Small intestine (tissue), 7 donors: ENCODE data around the gene GATA5. TPM values are rescaled to one million over a fixed set of nuclear protein-coding genes. Genes with fewer than 3 reads are reported as not detected.

Experiments used
- DNase-seq, 2 donors: peaks; one replicate each; pipeline versions ENCODE4 v3.0.0 to v3.0.0-alpha.2; 2013
- FAIRE-seq: peaks from 2 replicates; lab custom pipeline; 2012; peaks lifted over from hg19 to GRCh38; lab: Jason Lieb, UNC
- H3K27ac ChIP-seq, 3 donors: one replicate each; pipeline ENCODE4 v1.5.1; 2013; ENCODE audit warnings: low read length in 2 of 3, mild to moderate bottlenecking in 2 of 3, control low read depth in 1 of 3, inconsistent platforms in 1 of 3, low read depth in 1 of 3, moderate library complexity in 1 of 3
- H3K27me3 ChIP-seq, 3 donors: one replicate each; pipeline ENCODE4 v1.6.1; 2013; ENCODE audit warnings: low read length in 3 of 3, inconsistent platforms in 1 of 3; ENCODE audit not compliant: control insufficient read depth in 3 of 3, insufficient read depth in 3 of 3
- H3K36me3 ChIP-seq, 3 donors: one replicate each; pipeline ENCODE4 v1.6.1; 2013; ENCODE audit warnings: low read length in 3 of 3, inconsistent platforms in 1 of 3, low read depth in 1 of 3, mild to moderate bottlenecking in 1 of 3, moderate library complexity in 1 of 3; ENCODE audit not compliant: control insufficient read depth in 3 of 3, insufficient read depth in 2 of 3
- H3K4me1 ChIP-seq, 3 donors: one replicate each; pipeline ENCODE4 v1.6.1; 2013; ENCODE audit warnings: low read length in 2 of 3, inconsistent platforms in 1 of 3, low read depth in 1 of 3, mild to moderate bottlenecking in 1 of 3, moderate library complexity in 1 of 3; ENCODE audit not compliant: control insufficient read depth in 3 of 3, insufficient read depth in 2 of 3
- H3K4me3 ChIP-seq, 3 donors: one replicate each; pipeline ENCODE4 v1.5.1; 2013; ENCODE audit warnings: low read length in 3 of 3, control low read depth in 1 of 3, inconsistent platforms in 1 of 3, low read depth in 1 of 3, mild to moderate bottlenecking in 1 of 3, moderate library complexity in 1 of 3
- H3K9me3 ChIP-seq, 2 donors: one replicate each; pipeline ENCODE4 v1.6.1; 2013; ENCODE audit warnings: low read depth in 1 of 2, low read length in 1 of 2; ENCODE audit not compliant: control insufficient read depth in 2 of 2, insufficient read depth in 1 of 2
- WGBS, 3 donors: extraction: QIAGEN DNeasy Blood & Tissue Kit; methylation state at CpG; one replicate each; pipeline ENCODE4 v1.1.7; 2013; 5-methylcytosine and 5-hydroxymethylcytosine counted together
- polyA plus RNA-seq, 4 donors: library from polyadenylated mRNA; stranded (reverse) in 3 of 4; unstranded in 1 of 4; fragments of 200-250 nt in 3 of 4; fragments of 120-200 nt in 1 of 4; gene quantifications; one replicate each; pipeline versions ENCODE4 v1.2.1 to v1.2.3, GENCODE V29; 2013
- donor health status: healthy with polysubstance abuse.
- donor health status: control.
- donor health status: control.
- donor health status: Bipolar disorder and iron deficiency.
- donor health status: healthy.

GATA5 gene
- polyA plus RNA-seq, 4 donors, result 11.9 to 52.9 (median 34.7) TPM

DNA sequence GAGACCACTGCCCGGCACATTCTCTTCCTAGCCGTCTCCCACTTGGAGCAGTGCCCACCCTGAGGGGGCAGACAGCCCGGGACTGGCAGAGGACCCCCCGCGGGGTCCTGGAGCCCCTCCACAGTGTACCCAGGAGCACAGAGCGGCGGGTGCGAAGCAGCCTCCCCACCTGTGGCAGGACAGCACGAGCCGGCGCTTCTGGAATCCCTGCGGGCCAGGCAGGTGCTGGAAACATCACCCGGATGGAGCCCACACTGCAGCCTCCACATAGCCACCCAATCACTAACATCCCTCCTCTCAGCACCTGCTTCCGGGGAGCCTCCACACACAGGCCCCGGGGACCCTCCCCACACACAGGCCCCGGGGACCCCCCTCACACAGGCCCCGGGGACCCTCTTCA is 18.7 kb downstream of the GATA5 start:
- WGBS, 3 donors, result 84 to 91% (median 89%) methylated on average over 15 to 17 of the region's 17 CpGs
- H3K27ac ChIP-seq, result no peak overlapping the region
- no peaks in the 10 kb centered on the region for H3K9me3 ChIP-seq
- no peak for FAIRE-seq
- H3K4me1 ChIP-seq, result peaks cover 2 to 59% (median 2%) of the 10 kb centered on the region in 3 donors
- H3K27me3 ChIP-seq, result no peaks in the 10 kb centered on the region
- no peak for DNase-seq
- H3K36me3 ChIP-seq, result peaks cover 0 to 6% (median 0%) of the 10 kb centered on the region in 3 donors
- no peak overlapping the region for H3K4me3 ChIP-seq

DNA sequence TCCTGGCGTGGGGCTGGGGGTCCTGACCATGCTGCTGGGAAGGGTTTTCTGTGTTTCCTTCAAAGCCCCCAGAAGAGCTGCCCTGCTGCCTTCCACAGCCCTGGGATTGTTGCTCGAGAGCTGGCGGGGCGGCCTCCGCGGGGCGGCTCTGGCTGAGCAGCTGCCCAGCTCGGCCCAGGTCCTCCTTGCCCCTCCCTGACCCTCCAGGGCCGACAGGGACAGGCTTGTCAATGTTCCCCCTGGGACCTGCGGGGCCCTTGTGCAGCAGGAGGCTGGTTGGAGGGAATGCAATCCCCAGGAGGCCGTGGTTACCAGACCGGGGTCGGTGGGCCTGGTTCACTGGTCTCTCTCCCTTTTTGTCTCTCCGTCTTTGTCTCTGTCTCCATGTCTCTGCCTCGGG is 19.9 kb downstream of the GATA5 start:
- H3K27ac ChIP-seq, result no peak overlapping the region
- peaks cover 2 to 56% (median 5%) of the 10 kb centered on the region in 3 donors for H3K4me1 ChIP-seq
- no peak for DNase-seq
- H3K9me3 ChIP-seq, result no peaks in the 10 kb centered on the region
- no peak for FAIRE-seq
- no peak overlapping the region for H3K4me3 ChIP-seq
- 84 to 86% (median 85%) methylated on average over 13 to 15 of the region's 15 CpGs for WGBS, 3 donors
- peaks cover 0 to 3% (median 0%) of the 10 kb centered on the region in 3 donors for H3K36me3 ChIP-seq
- no peaks in the 10 kb centered on the region for H3K27me3 ChIP-seq

DNA sequence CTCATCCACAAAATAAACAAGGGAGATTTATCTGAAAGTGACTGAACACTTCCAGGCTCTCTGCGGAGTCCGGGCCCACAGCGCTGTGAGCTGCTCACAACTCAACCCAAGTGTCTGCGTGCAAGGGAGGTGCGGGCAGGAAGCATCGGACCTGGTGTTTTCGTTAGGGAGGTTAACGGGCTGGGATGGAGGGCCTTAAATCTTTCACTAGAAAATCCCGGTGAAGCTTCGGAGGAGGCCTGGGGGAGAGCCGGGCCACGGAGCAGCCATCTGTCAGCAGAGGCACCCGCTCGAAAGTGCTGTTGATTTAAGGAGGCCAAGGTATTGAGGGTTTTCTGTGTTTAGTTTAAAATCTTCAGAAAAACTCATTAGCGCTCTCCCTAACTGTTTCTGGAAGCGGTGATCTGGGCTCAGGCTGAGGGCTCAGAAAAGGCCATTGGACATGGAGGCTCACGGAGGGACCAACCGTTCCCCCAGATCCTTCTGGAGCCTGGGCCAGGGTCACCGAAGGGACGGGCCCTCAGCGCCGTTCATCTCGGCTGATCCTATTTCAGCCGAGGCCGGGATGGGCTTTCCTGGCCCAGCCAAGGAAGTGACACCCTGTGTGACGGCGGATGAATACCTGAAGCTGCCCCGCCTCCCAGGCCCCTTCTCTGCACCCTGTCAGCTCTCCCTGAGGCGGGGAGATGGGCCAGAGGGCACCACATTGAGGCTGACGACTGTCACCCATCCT is 20.7 kb downstream of the GATA5 start:
- WGBS, 3 donors, result 64 to 82% (median 70%) methylated on average over 30 of the region's 30 CpGs
- no peak overlapping the region for H3K27ac ChIP-seq
- H3K4me1 ChIP-seq, result peaks cover 0 to 57% (median 9%) of the 10 kb centered on the region in 3 donors
- no peak for DNase-seq
- no peak overlapping the region for H3K4me3 ChIP-seq
- H3K9me3 ChIP-seq, result no peaks in the 10 kb centered on the region
- no peaks in the 10 kb centered on the region for H3K27me3 ChIP-seq
- H3K36me3 ChIP-seq, result no peaks in the 10 kb centered on the region
- no peak for FAIRE-seq

DNA sequence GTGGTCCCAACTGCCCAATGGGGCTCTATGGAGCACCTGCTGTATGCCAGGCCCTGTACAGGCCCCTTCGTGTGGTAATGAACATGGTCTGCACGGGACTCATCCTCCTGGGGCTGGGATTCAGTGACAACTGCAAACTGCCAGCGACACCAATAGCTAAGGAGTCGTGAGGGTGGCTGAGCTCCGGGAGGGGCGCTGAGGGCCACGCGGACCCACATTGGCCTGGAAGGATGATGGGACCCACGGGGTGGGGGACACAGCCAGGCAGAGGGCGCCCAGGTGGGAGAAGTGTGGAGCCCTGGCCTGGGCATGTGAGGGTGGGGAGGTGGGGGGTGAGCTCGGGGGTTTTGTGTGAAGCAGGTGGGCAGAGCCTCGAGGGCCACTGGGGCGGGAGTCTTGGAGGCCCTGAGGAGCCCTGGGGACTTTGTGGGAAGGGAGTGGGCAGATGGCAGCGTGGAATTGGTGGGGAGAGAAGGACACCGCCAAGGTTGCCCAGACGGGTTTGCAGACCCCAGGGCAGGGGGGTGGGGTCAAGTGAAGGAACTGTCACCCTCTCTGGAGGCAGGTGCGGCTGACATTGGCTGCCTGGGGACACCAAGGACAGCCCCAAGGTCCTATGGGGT is 22.5 kb downstream of the GATA5 start:
- WGBS, 3 donors, result 65 to 76% (median 70%) methylated on average over 15 to 17 of the region's 17 CpGs
- no peak overlapping the region for H3K4me3 ChIP-seq
- FAIRE-seq (no peak), DNase-seq (no peak)
- H3K27me3 ChIP-seq, result no peaks in the 10 kb centered on the region
- H3K27ac ChIP-seq, result peak overlapping the region in 1 of 3 donors; percentile 50
- no peaks in the 10 kb centered on the region for H3K9me3 ChIP-seq
- peaks cover 0 to 63% (median 13%) of the 10 kb centered on the region in 3 donors for H3K4me1 ChIP-seq
- H3K36me3 ChIP-seq, result no peaks in the 10 kb centered on the region

DNA sequence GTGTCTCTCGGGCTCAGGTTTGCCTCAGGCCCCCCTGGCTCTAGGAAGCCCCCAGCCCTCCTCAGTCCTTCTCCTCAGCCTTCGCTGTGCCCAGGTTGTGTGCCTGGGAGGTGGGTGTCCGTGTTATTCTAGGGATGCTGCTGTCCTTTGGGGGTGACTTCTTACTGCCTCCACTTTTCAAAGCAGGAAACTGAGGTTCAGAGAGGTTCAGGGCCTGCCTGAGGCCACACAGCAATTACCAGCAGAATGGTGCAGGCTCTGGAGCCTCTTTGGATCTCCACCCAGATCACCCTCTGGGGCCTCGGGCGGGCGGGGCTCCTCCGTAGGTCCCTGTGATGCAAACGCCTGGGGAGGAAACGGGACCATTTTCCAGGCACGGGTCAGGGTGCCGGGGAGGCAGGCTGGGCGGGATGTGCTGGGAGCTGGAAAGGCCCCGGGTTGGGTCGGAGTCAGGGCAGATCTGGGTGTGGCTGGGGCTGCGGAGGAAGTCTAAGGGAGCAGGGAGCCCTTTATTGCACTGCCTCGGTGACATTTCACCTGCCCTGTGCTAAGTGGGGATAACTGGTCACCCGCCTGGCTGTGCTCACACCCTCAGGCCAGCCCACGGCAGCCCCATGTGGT is 23.2 kb downstream of the GATA5 start:
- H3K36me3 ChIP-seq, result no peaks in the 10 kb centered on the region
- H3K27ac ChIP-seq, result peak overlapping the region in 1 of 3 donors; percentile 50
- 20 to 57% (median 37%) methylated on average over 17 to 18 of the region's 18 CpGs for WGBS, 3 donors
- H3K9me3 ChIP-seq, result no peaks in the 10 kb centered on the region
- peaks cover 0 to 60% (median 13%) of the 10 kb centered on the region in 3 donors for H3K4me1 ChIP-seq
- FAIRE-seq (no peak), DNase-seq (peak; percentile 80 to 91)
- no peak overlapping the region for H3K4me3 ChIP-seq
- no peaks in the 10 kb centered on the region for H3K27me3 ChIP-seq

DNA sequence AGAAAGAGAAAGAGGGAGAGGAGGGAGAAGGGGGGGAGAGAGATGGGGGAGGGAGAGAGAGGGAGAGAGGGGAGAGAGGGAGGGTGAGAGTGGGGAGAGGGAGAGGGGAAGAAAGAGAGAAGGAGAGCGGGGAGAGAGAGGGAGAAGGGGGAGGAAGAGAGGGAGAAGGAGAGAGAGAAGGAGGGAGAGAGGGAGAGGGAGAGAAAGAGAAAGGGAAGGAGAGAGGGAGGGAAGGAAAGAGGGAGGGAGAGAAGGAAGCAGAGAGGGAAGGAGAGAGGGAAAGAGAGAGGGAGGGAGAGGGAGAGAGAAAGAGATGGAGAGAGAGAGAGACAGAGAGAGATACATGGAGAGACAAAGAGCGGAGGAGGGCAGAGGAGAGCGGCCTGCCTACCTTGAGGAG is 23.8 kb downstream of the GATA5 start:
- Histone ChIP-seq H3K27me3 (no peaks in the 10 kb centered on the region), H3K36me3 (no peaks in the 10 kb centered on the region), H3K4me3 (no peak overlapping the region), H3K4me1 (peaks cover 0 to 56% (median 13%) of the 10 kb centered on the region in 3 donors), H3K27ac (no peak overlapping the region), H3K9me3 (peaks cover 0 to 4% of the 10 kb centered on the region in 2 donors)
- DNase-seq (no peak), FAIRE-seq (no peak)
- 82 to 96% (median 90%) methylated on average over 3 of the region's 3 CpGs for WGBS, 3 donors

DNA sequence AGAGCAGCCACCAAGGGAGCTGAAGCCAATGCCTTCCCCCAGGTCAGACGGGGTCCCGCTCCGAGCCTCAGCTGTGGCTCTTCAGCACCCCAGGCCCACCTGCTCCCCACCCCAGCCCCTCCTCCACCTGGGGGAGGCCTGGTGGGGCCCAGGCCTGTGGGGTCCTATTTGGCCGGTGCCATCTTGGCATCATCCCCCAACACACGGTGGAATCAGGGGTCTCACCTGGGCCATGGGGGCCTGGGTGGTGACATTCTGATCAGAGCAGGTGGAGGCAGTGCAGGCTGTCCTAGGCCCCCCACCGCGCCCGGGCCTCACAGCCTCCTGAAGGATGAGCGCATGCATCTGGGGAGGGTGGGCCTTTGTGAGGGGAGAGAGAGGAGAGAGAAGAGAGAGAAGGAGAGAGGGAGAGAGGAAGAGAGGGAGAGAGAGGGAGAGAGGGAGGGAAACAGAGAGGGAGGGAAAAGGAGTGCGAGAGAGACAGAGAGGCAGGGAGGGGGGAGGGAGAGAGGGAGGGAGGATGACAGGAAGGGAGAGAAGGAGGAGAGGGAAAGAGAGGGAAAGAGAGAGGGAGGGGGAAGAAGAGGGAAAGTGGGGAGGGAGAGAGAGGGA is 24.5 kb downstream of the GATA5 start:
- FAIRE-seq (no peak), DNase-seq (no peak)
- 78 to 85% (median 82%) methylated on average over 10 of the region's 10 CpGs for WGBS, 3 donors
- Histone ChIP-seq H3K4me1 (peaks cover 0 to 63% (median 13%) of the 10 kb centered on the region in 3 donors), H3K27ac (peak overlapping the region in 1 of 3 donors; percentile 90), H3K27me3 (no peaks in the 10 kb centered on the region), H3K36me3 (no peaks in the 10 kb centered on the region), H3K4me3 (no peak overlapping the region), H3K9me3 (peaks cover 0 to 4% of the 10 kb centered on the region in 2 donors)
